T-cell (primary cell): ENCODE results near the gene WDR7. TPM values are rescaled to one million over a fixed set of nuclear protein-coding genes. Genes with fewer than 3 reads are reported as not detected.

Experiments used
- ATAC-seq, 4 experiments: fragments of 200-7000 bp in 3 of 4; fragments of 150-1000 bp in 1 of 4; cut with Tn5 transposase; replicated peaks in 1 of 4; 1 replicate in 3 of 4; 2 replicates in 1 of 4; pipeline ENCODE4 v1.10.0; 2021; ENCODE audit warnings: moderate library complexity in 3 of 4, mild to moderate bottlenecking in 2 of 4, moderate number of reproducible peaks in 1 of 4
- CTCF ChIA-PET, 2 donors: fragments of 300-600 bp; sonication (Branson Sonifier 250); formaldehyde crosslinking; loops; one replicate each; lab custom pipeline; 2022; ENCODE audit warnings: antibody characterized with exemption in 2 of 2; lab: Charles Lee
- POLR2A ChIA-PET, 2 donors: fragments of 300-600 bp; sonication (Branson Sonifier 250); formaldehyde crosslinking; loops; one replicate each; lab custom pipeline; 2022; ENCODE audit warnings: antibody characterized with exemption in 2 of 2; lab: Charles Lee
- DNase-seq, 35 experiments: peaks; one replicate each; pipeline versions ENCODE4 v3.0.0 to v3.0.0-alpha.2; 2013 to 2023
- H3K27ac ChIP-seq: one replicate; pipeline ENCODE4 v1.5.1; 2013; ENCODE audit warnings: low read length
- H3K27me3 ChIP-seq, 2 experiments: replicated peaks in 1 of 2; 1 replicate in 1 of 2; 2 replicates in 1 of 2; pipeline versions ENCODE4 v1.6.1 to v1.7.0; 2013; ENCODE audit warnings: low read length in 1 of 2, mixed read lengths in 1 of 2; ENCODE audit not compliant: control insufficient read depth in 2 of 2, insufficient read depth in 2 of 2; ENCODE audit errors: extremely low read depth in 1 of 2
- H3K36me3 ChIP-seq, 2 donors: 1 replicate in 1 of 2; 2 replicates in 1 of 2; pipeline versions ENCODE4 v1.6.1 to v1.7.0; 2013; ENCODE audit warnings: low read length in 1 of 2; ENCODE audit not compliant: control insufficient read depth in 2 of 2, insufficient read depth in 1 of 2; ENCODE audit errors: extremely low read depth in 1 of 2
- H3K4me1 ChIP-seq, 2 experiments: 1 replicate in 1 of 2; 2 replicates in 1 of 2; pipeline versions ENCODE4 v1.6.1 to v1.7.0; 2013; ENCODE audit warnings: low read length in 2 of 2, mixed read lengths in 1 of 2; ENCODE audit not compliant: insufficient read depth in 2 of 2, control insufficient read depth in 1 of 2; ENCODE audit errors: extremely low read depth in 1 of 2
- H3K4me3 ChIP-seq, 2 donors: 1 replicate in 1 of 2; 2 replicates in 1 of 2; pipeline versions ENCODE4 v1.5.1 to v1.7.0; 2013; ENCODE audit warnings: mild to moderate bottlenecking in 2 of 2, low read length in 1 of 2, moderate library complexity in 1 of 2; ENCODE audit not compliant: control insufficient read depth in 1 of 2; ENCODE audit errors: extremely low read depth in 1 of 2
- H3K9me3 ChIP-seq: 2 replicates; pipeline ENCODE4 v1.7.0; 2013
- H3K27ac Mint-ChIP-seq, 2 donors: one replicate each; pipeline ENCODE4 v1.8.0; 2020 to 2021; ENCODE audit warnings: mild to moderate bottlenecking in 2 of 2, mixed read lengths in 2 of 2
- H3K27me3 Mint-ChIP-seq, 2 donors: one replicate each; pipeline ENCODE4 v1.8.0; 2021 to 2022; ENCODE audit warnings: mixed read lengths in 2 of 2
- H3K36me3 Mint-ChIP-seq: one replicate; pipeline ENCODE4 v1.8.0; 2021; ENCODE audit warnings: mixed read lengths
- H3K4me1 Mint-ChIP-seq, 3 donors: one replicate each; pipeline ENCODE4 v1.8.0; 2020 to 2022; ENCODE audit warnings: mixed read lengths in 3 of 3, mild to moderate bottlenecking in 1 of 3
- H3K4me3 Mint-ChIP-seq, 3 donors: one replicate each; pipeline ENCODE4 v1.8.0; 2020 to 2022; ENCODE audit warnings: mild to moderate bottlenecking in 3 of 3, mixed read lengths in 3 of 3, moderate library complexity in 3 of 3
- H3K9me3 Mint-ChIP-seq, 3 donors: one replicate each; pipeline ENCODE4 v1.8.0; 2020 to 2022; ENCODE audit warnings: mixed read lengths in 3 of 3
- WGBS: methylation state at CpG from one replicate; pipeline ENCODE4 v1.1.5; 2013; ENCODE audit warnings: missing lambda C conversion rate; ENCODE audit not compliant: insufficient coverage; 5-methylcytosine and 5-hydroxymethylcytosine counted together
- total RNA-seq, 35 experiments: library from RNA in 6 of 35; stranded (reverse) in 6 of 35; fragments of 120-200 nt in 1 of 35; gene quantifications; one replicate each; pipeline versions ENCODE4 v1.2.1 to v1.2.4 and lab custom pipeline; 2013 to 2026

Gene WDR7
- total RNA-seq, 5 donors from 2014 or later (not counting 1 experiment from before 2014, with no cell fraction given): 35.9 to 65.6 (median 41.5) TPM

- 100% methylated on average over 1 of the region's 3 CpGs for WGBS
Observed at GRCh38 chr18:57040175-57040574, 389.0 kb downstream of the WDR7 start.

GRCh38 chr18:57043241-57043640 is 392.1 kb downstream of the WDR7 start:
- no peak for DNase-seq
- H3K27me3 Mint-ChIP-seq: peaks cover 0 to 7% of the 10 kb centered on the region in 2 donors
- CTCF ChIA-PET: no interaction called here
- no peaks in the 10 kb centered on the region for H3K4me1 Mint-ChIP-seq
- no peak overlapping the region for H3K27ac ChIP-seq
- no peak overlapping the region for H3K27ac Mint-ChIP-seq
- no peaks in the 10 kb centered on the region for H3K27me3 ChIP-seq
- no peak overlapping the region for H3K4me3 Mint-ChIP-seq
- POLR2A ChIA-PET: no interaction called here
- H3K9me3 Mint-ChIP-seq: peaks cover 0 to 5% (median 0%) of the 10 kb centered on the region in 3 donors
- H3K9me3 ChIP-seq: no peaks in the 10 kb centered on the region
- no peaks in the 10 kb centered on the region for H3K36me3 ChIP-seq
- no peak overlapping the region for H3K4me3 ChIP-seq
- WGBS: 82% methylated on average over 2 of the region's 3 CpGs
- H3K36me3 Mint-ChIP-seq: no peaks in the 10 kb centered on the region
- H3K4me1 ChIP-seq: no peaks in the 10 kb centered on the region
- ATAC-seq: no peak

More at GRCh38 chr18:57040175-57040574, 389.0 kb downstream of the WDR7 start:
- H3K4me1 Mint-ChIP-seq: no peaks in the 10 kb centered on the region
- no peaks in the 10 kb centered on the region for H3K4me1 ChIP-seq
- no peaks in the 10 kb centered on the region for H3K36me3 Mint-ChIP-seq
- no peak for DNase-seq
- peaks cover 0 to 7% of the 10 kb centered on the region in 2 donors for H3K27me3 Mint-ChIP-seq
- ChIA-PET POLR2A (no interaction called here), CTCF (no interaction called here)
- H3K4me3 ChIP-seq: no peak overlapping the region
- H3K4me3 Mint-ChIP-seq: no peak overlapping the region
- no peaks in the 10 kb centered on the region for H3K27me3 ChIP-seq
- H3K27ac ChIP-seq: no peak overlapping the region
- peaks cover 0 to 5% (median 0%) of the 10 kb centered on the region in 3 donors for H3K9me3 Mint-ChIP-seq
- H3K9me3 ChIP-seq: no peaks in the 10 kb centered on the region
- ATAC-seq: no peak
- H3K36me3 ChIP-seq: no peaks in the 10 kb centered on the region
- no peak overlapping the region for H3K27ac Mint-ChIP-seq

- Histone ChIP-seq H3K9me3 (no peaks in the 10 kb centered on the region), H3K4me1 (no peaks in the 10 kb centered on the region), H3K27me3 (peaks cover 0 to 13% of the 10 kb centered on the region in 2 experiments), H3K27ac (no peak overlapping the region), H3K36me3 (no peaks in the 10 kb centered on the region), H3K4me3 (no peak overlapping the region)
- WGBS: 85% methylated on average over 5 of the region's 9 CpGs
- ChIA-PET CTCF (no interaction called here), POLR2A (no interaction called here)
- H3K27ac Mint-ChIP-seq: no peak overlapping the region
- no peaks in the 10 kb centered on the region for H3K9me3 Mint-ChIP-seq
- no peaks in the 10 kb centered on the region for H3K4me1 Mint-ChIP-seq
- peaks cover 0 to 5% of the 10 kb centered on the region in 2 donors for H3K27me3 Mint-ChIP-seq
- H3K4me3 Mint-ChIP-seq: no peak overlapping the region
- no peak for ATAC-seq
- no peak for DNase-seq
- no peaks in the 10 kb centered on the region for H3K36me3 Mint-ChIP-seq
Observed at GRCh38 chr18:57048351-57048750, 397.2 kb downstream of the WDR7 start.

GRCh38 chr18:57048859-57049258 is 397.7 kb downstream of the WDR7 start:
- H3K4me3 ChIP-seq: no peak overlapping the region
- H3K36me3 Mint-ChIP-seq: no peaks in the 10 kb centered on the region
- DNase-seq: no peak
- no peak overlapping the region for H3K4me3 Mint-ChIP-seq
- POLR2A ChIA-PET: no interaction called here
- H3K9me3 ChIP-seq: no peaks in the 10 kb centered on the region
- H3K4me1 Mint-ChIP-seq: no peaks in the 10 kb centered on the region
- CTCF ChIA-PET: no interaction called here
- no peak for ATAC-seq
- no peaks in the 10 kb centered on the region for H3K36me3 ChIP-seq
- H3K4me1 ChIP-seq: no peaks in the 10 kb centered on the region
- H3K27me3 ChIP-seq: peaks cover 0 to 15% of the 10 kb centered on the region in 2 experiments
- no peak overlapping the region for H3K27ac ChIP-seq
- no peak overlapping the region for H3K27ac Mint-ChIP-seq
- H3K9me3 Mint-ChIP-seq: no peaks in the 10 kb centered on the region
- H3K27me3 Mint-ChIP-seq: peaks cover 0 to 5% of the 10 kb centered on the region in 2 donors
- 76% methylated on average over 9 of the region's 9 CpGs for WGBS

GRCh38 chr18:57050310-57050949 is 399.3 kb downstream of the WDR7 start:
- DNase-seq: no peak
- Histone ChIP-seq H3K4me1 (no peaks in the 10 kb centered on the region), H3K9me3 (no peaks in the 10 kb centered on the region), H3K36me3 (no peaks in the 10 kb centered on the region), H3K27me3 (peaks cover 0 to 15% of the 10 kb centered on the region in 2 experiments), H3K4me3 (no peak overlapping the region), H3K27ac (no peak overlapping the region)
- Mint-ChIP-seq H3K9me3 (peaks cover 4 to 9% (median 6%) of the 10 kb centered on the region in 3 donors), H3K4me1 (no peaks in the 10 kb centered on the region), H3K36me3 (no peaks in the 10 kb centered on the region), H3K27ac (no peak overlapping the region), H3K4me3 (no peak overlapping the region), H3K27me3 (peaks cover 2 to 5% of the 10 kb centered on the region in 2 donors)
- ChIA-PET POLR2A (no interaction called here), CTCF (no interaction called here)
- ATAC-seq: no peak
- WGBS: 74% methylated on average over 3 of the region's 6 CpGs

GRCh38 chr18:57051021-57051656 is 400.0 kb downstream of the WDR7 start:
- WGBS: 45% methylated on average over 2 of the region's 3 CpGs
- ChIA-PET POLR2A (no interaction called here), CTCF (no interaction called here)
- no peak for ATAC-seq
- Histone ChIP-seq H3K4me3 (no peak overlapping the region), H3K27me3 (peaks cover 0 to 15% of the 10 kb centered on the region in 2 experiments), H3K27ac (no peak overlapping the region), H3K36me3 (no peaks in the 10 kb centered on the region), H3K9me3 (no peaks in the 10 kb centered on the region), H3K4me1 (no peaks in the 10 kb centered on the region)
- H3K36me3 Mint-ChIP-seq: no peaks in the 10 kb centered on the region
- H3K27ac Mint-ChIP-seq: no peak overlapping the region
- H3K4me1 Mint-ChIP-seq: no peaks in the 10 kb centered on the region
- H3K9me3 Mint-ChIP-seq: peaks cover 4 to 9% (median 6%) of the 10 kb centered on the region in 3 donors
- H3K4me3 Mint-ChIP-seq: no peak overlapping the region
- DNase-seq: no peak
- H3K27me3 Mint-ChIP-seq: peaks cover 3 to 5% of the 10 kb centered on the region in 2 donors
